ENCODE data around the gene ZNF236. TPM values are rescaled to one million over a fixed set of nuclear protein-coding genes. Genes with fewer than 3 reads are reported as not detected.

ZNF236 gene
- total RNA-seq, 2 experiments from 2014 or later, result 6.6 to 16.1 TPM

- no peak for TF ChIP-seq CTCF (conservative IDR thresholded peaks at IDR 0.05; ENCODE audit: low read length)
- TF ChIP-seq EZH2phosphoT487 (IDR thresholded peaks at IDR 0.05; ENCODE audit: borderline replicate concordance, low read depth, low read length), result no peak
- H4K20me1 ChIP-seq (ENCODE audit: insufficient read depth, low read length), result no peaks in the 10 kb centered on the region
- no peak overlapping the region for H2AFZ ChIP-seq (ENCODE audit: low read length)
- no peaks in the 10 kb centered on the region for H3K36me3 ChIP-seq (ENCODE audit: insufficient read depth, low read length)
- H3K9me2 ChIP-seq (ENCODE audit: insufficient read depth, low read length), result no peaks in the 10 kb centered on the region
- H3K4me3 ChIP-seq (ENCODE audit: low read depth, low read length, poor library complexity, severe bottlenecking), result no peak overlapping the region
- no peak overlapping the region for H3K4me2 ChIP-seq (ENCODE audit: low read length)
- peaks cover 1% of the 10 kb centered on the region; the same call in 1 of the 2 replicates for H3K79me2 ChIP-seq (ENCODE audit: insufficient read depth, low read depth, low read length)
- no TSS peak for BruUV-seq (replicated peaks)
- no peak overlapping the region for H3K27ac ChIP-seq (ENCODE audit: low read depth, low read length, poor library complexity, severe bottlenecking)
- ChIA-PET CTCF (ENCODE audit: unreplicated experiment) (no interaction called here), POLR2A (interaction anchor here (0.8 kb wide), 1 partner anchor 10 kb away, joined by 3 read pairs; no protein-coding TSS in a partner anchor)
- no peaks in the 10 kb centered on the region for H3K4me1 ChIP-seq (ENCODE audit: insufficient read depth, low read length, poor library complexity, severe bottlenecking)
- no peak for DNase-seq (ENCODE audit: low spot score)
- H3K9me3 ChIP-seq (ENCODE audit: low read length), result no peaks in the 10 kb centered on the region
- intact Hi-C loops (cut with micrococcal nuclease; ENCODE audit: unreplicated experiment), result no loop called here
Observed at GRCh38 chr18:76842837-76843530, 20.6 kb downstream of the ZNF236 start.

GRCh38 chr18:76844144-76844543 is 21.8 kb downstream of the ZNF236 start:
- intact Hi-C loops (cut with micrococcal nuclease; ENCODE audit: unreplicated experiment), result no loop called here
- POLR2A ChIA-PET, result interaction anchor here (0.6 kb wide), 1 partner anchor 15 kb away, joined by 3 read pairs; no protein-coding TSS in a partner anchor
- TF ChIP-seq EZH2phosphoT487 (IDR thresholded peaks at IDR 0.05; ENCODE audit: borderline replicate concordance, low read depth, low read length) (no peak), CTCF (conservative IDR thresholded peaks at IDR 0.05; ENCODE audit: low read length) (no peak)
- Histone ChIP-seq H3K4me3 (ENCODE audit: low read depth, low read length, poor library complexity, severe bottlenecking) (no peak overlapping the region), H3K4me2 (ENCODE audit: low read length) (no peak overlapping the region), H3K9me2 (ENCODE audit: insufficient read depth, low read length) (no peaks in the 10 kb centered on the region), H3K36me3 (ENCODE audit: insufficient read depth, low read length) (no peaks in the 10 kb centered on the region), H4K20me1 (ENCODE audit: insufficient read depth, low read length) (no peaks in the 10 kb centered on the region), H3K4me1 (ENCODE audit: insufficient read depth, low read length, poor library complexity, severe bottlenecking) (no peaks in the 10 kb centered on the region), H3K9me3 (ENCODE audit: low read length) (no peaks in the 10 kb centered on the region), H3K27ac (ENCODE audit: low read depth, low read length, poor library complexity, severe bottlenecking) (no peak overlapping the region), H2AFZ (ENCODE audit: low read length) (no peak overlapping the region), H3K79me2 (ENCODE audit: insufficient read depth, low read depth, low read length) (no peaks in the 10 kb centered on the region)
- DNase-seq (ENCODE audit: low spot score), result no peak
- no TSS peak for BruUV-seq (replicated peaks)
- CTCF ChIA-PET (ENCODE audit: unreplicated experiment), result no interaction called here
